ENCODE measurements around the gene NLE1. TPM values are rescaled to one million over a fixed set of nuclear protein-coding genes. Genes with fewer than 3 reads are reported as not detected.

NLE1 gene
- polyA plus RNA-seq, 1 of the 3 experiments (the other 2 are of a cell fraction) = 22.1 TPM

GRCh38 chr17:35082073-35082657 is 59.9 kb downstream of the NLE1 start (continued):
- TF ChIP-seq MAX (IDR thresholded peaks at IDR 0.05; ENCODE audit: low read depth) (peak; percentile 16; the same call in 1 of the 2 replicates), FOXM1 (IDR thresholded peaks at IDR 0.05; ENCODE audit: low read depth) (peak; percentile 68; the same call in 1 of the 2 replicates), GATA2 (CRISPR knock-in tag; IDR thresholded peaks at IDR 0.05) (no peak), USF1 (IDR thresholded peaks at IDR 0.05; ENCODE audit: borderline replicate concordance, low read depth) (no peak), RAD21 (IDR thresholded peaks at IDR 0.05; ENCODE audit: low read length) (no peak; the same call in 1 of the 2 replicates), SMC3 (IDR thresholded peaks at IDR 0.05; ENCODE audit: low read depth, low read length) (no peak), FOXJ3 (CRISPR knock-in tag; IDR thresholded peaks at IDR 0.05) (no peak), NFIC (IDR thresholded peaks at IDR 0.05; ENCODE audit: borderline replicate concordance) (peak; percentile 98), RCOR1 (IDR thresholded peaks at IDR 0.05; ENCODE audit: low read length) (peak; percentile 77), CHD2 (IDR thresholded peaks at IDR 0.05; ENCODE audit: low read length, partially characterized antibody) (no peak), EZH2phosphoT487 (IDR thresholded peaks at IDR 0.05; ENCODE audit: borderline replicate concordance, low read depth) (no peak), REST (IDR thresholded peaks at IDR 0.05; ENCODE audit: low read depth, low read length) (no peak), EP300 (IDR thresholded peaks at IDR 0.05; ENCODE audit: borderline replicate concordance in 1 of 2, low read depth in 1 of 2, low read length in 1 of 2) (peak; percentile 42 to 80; a peak in 1 of 4 replicates), RFX5 (IDR thresholded peaks at IDR 0.05; ENCODE audit: low read length) (no peak), POLR2AphosphoS5 (IDR thresholded peaks at IDR 0.05; ENCODE audit: low read depth, low read length) (peak; percentile 55; the same call in 1 of the 2 replicates), TCF12 (IDR thresholded peaks at IDR 0.05) (peak; percentile 88), ELF1 (IDR thresholded peaks at IDR 0.05) (no peak), FOSL2 (IDR thresholded peaks at IDR 0.05; ENCODE audit: borderline replicate concordance, low read depth) (peak; percentile 93)

- Histone ChIP-seq H3K27ac (ENCODE audit: low read depth in 2 of 2, low read length in 1 of 2) (peak overlapping the region; percentile 71 to 86; a peak in 3 of 4 replicates), H3K9me3 (no peaks in the 10 kb centered on the region), H3K79me2 (ENCODE audit: insufficient read depth) (peaks cover 78% of the 10 kb centered on the region), H3K27me3 (ENCODE audit: insufficient read depth) (no peaks in the 10 kb centered on the region), H3K9me2 (no peaks in the 10 kb centered on the region), H3K4me2 (no peak overlapping the region), H3K36me3 (replicated peaks in 1 of 2; ENCODE audit: control insufficient read depth in 1 of 2, insufficient read depth in 2 of 2, low read length in 1 of 2) (peaks cover 0 to 4% of the 10 kb centered on the region in 2 experiments), H3K4me3 (ENCODE audit: low read depth in 2 of 2, low read length in 1 of 2) (no peak overlapping the region), H2AFZ (ENCODE audit: low read depth) (no peak overlapping the region), H3K9ac (no peak overlapping the region), H4K20me1 (ENCODE audit: insufficient read depth) (peaks cover 6% of the 10 kb centered on the region), H3K4me1 (ENCODE audit: control insufficient read depth in 1 of 2, insufficient read depth in 2 of 2, low read depth in 1 of 2, low read length in 1 of 2) (peaks cover 9 to 31% of the 10 kb centered on the region in 2 experiments), H3F3A (replicated peaks; ENCODE audit: insufficient read depth) (peaks cover 27% of the 10 kb centered on the region)
- CTCF ChIA-PET = interaction anchor here (0.8 to 1.6 kb wide), 4 partner anchors 12 to 639 kb away, joined by 3 to 7 read pairs (median 3); partner anchors contain the start of gene RFFL
- DNase-seq = no peak
- POLR2A ChIA-PET = no interaction called here
- 100% methylated on average over 1 of the region's 1 CpG for WGBS (ENCODE audit: low lambda C conversion rate)
- TF ChIP-seq SMC3 (IDR thresholded peaks at IDR 0.05; ENCODE audit: low read depth, low read length) (no peak), REST (IDR thresholded peaks at IDR 0.05; ENCODE audit: low read depth, low read length) (no peak), PBX3 (IDR thresholded peaks at IDR 0.05) (no peak), FOXM1 (IDR thresholded peaks at IDR 0.05; ENCODE audit: low read depth) (no peak), YY1 (IDR thresholded peaks at IDR 0.05; ENCODE audit: low read depth) (no peak), GABPA (IDR thresholded peaks at IDR 0.05; ENCODE audit: low read depth) (no peak), TCF12 (IDR thresholded peaks at IDR 0.05) (no peak), EZH2phosphoT487 (IDR thresholded peaks at IDR 0.05; ENCODE audit: borderline replicate concordance, low read depth) (no peak), RFX5 (IDR thresholded peaks at IDR 0.05; ENCODE audit: low read length) (no peak), RAD21 (IDR thresholded peaks at IDR 0.05; ENCODE audit: low read length) (no peak), TEAD4 (IDR thresholded peaks at IDR 0.05; ENCODE audit: borderline replicate concordance, insufficient read depth) (no peak)
These were observed 60.5 kb downstream of the NLE1 start for GRCh38 chr17:35081638-35082037.

Measured in SK-N-SH (cell line).